HG02678 (cell line): ENCODE results near the gene PDPR.
"Not testable (repeated sequence)": the region's sequence is repeated elsewhere in the genome, so short reads cannot be mapped to it uniquely, and the experiment has no call there.

Experiments
- ATAC-seq: cut with Tn5 transposase; IDR thresholded peaks from one replicate; pipeline ENCODE4 v1.9.1; 2021; ENCODE audit warnings: mild to moderate bottlenecking, moderate library complexity; ENCODE audit not compliant: unreplicated experiment

The PDPR gene

GRCh38 chr16:70160821-70161220, 46.7 kb downstream of the PDPR start:
- ATAC-seq: no peak

GRCh38 chr16:70161350-70161749, 47.2 kb downstream of the PDPR start:
- ATAC-seq: no peak

GRCh38 chr16:70162041-70162451, 47.9 kb downstream of the PDPR start:
- ATAC-seq: no peak

- no peak for ATAC-seq
Observed at GRCh38 chr16:70163596-70163995, 49.5 kb downstream of the PDPR start.

DNA sequence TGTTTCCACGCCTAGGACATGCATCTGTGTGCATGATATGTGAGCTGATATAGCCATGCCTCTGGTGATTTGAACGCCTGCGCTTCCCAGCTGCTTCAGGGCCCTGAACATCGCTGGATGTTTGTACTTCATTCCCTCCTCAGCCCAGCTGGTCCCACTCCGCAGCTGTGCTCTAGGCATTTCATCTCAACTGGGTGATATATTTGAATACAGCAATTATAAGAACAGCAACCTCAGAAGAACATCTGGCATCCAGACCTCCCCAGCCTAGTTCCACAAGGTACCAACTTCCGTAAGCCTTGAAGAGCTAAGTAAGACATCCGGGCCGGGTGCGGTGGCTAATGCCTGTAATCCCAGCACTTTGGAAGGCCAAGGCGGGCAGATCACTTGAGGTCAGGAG, 52.6 kb downstream of the PDPR start:
- ATAC-seq: not testable (repeated sequence)

GRCh38 chr16:70173212-70173837, 59.2 kb downstream of the PDPR start, which contains the start of gene CLEC18C:
Gene CLEC18C (plus strand): TSS chr16:70173787. CDS start chr16:70174279, 492 bp downstream.
- ATAC-seq: not testable (repeated sequence)

DNA sequence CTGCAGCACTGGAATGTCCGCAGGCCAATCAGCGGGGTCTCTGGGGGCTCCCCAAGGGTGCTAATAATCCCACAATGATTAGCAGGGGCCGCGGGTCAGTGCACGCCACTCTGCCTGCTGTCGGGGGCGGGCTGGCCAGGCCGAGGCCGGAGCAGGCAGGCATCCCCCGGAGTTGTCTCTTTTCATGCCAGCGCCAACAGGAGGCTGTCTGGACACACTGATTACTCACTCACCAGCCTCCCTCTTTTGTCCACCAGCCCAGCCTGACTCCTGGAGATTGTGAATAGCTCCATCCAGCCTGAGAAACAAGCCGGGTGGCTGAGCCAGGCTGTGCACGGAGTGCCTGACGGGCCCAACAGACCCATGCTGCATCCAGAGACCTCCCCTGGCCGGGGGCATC, 59.8 kb downstream of the PDPR start:
- not testable (repeated sequence) for ATAC-seq

DNA sequence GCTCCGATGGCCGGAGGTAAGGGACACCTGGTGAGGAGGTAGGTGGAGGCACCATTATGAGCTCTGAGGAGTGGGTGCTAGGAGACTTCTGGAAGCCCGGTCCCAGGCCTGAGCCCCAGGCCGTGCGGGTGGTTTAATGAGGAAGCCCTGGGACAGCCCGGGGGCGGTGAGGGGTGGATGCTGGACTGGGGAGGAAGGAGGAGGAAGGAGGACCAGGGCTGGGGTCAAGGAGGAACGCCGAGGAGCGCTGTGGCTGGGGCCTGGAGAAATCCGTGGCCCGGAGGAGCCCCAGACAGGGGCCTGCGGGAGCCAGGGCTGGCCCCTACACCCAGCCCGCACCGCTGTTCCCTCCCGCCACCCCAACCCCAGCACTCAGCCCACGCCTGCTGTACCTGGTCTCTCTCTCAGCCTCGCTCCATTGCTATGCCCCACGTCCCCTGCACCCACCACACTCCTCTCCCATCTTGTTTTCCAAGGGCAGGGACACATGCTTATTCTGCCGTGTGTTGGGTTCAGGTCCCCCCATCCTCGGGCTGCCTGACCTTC, 60.3 kb downstream of the PDPR start:
- not testable (repeated sequence) for ATAC-seq

GRCh38 chr16:70187858-70188607, 73.9 kb downstream of the PDPR start:
- peak; percentile 75 for ATAC-seq

- ATAC-seq: not testable (repeated sequence)
Observed at GRCh38 chr16:70188608-70188915, 74.4 kb downstream of the PDPR start.

GRCh38 chr16:70190574-70190973, 76.4 kb downstream of the PDPR start:
- not testable (repeated sequence) for ATAC-seq

DNA sequence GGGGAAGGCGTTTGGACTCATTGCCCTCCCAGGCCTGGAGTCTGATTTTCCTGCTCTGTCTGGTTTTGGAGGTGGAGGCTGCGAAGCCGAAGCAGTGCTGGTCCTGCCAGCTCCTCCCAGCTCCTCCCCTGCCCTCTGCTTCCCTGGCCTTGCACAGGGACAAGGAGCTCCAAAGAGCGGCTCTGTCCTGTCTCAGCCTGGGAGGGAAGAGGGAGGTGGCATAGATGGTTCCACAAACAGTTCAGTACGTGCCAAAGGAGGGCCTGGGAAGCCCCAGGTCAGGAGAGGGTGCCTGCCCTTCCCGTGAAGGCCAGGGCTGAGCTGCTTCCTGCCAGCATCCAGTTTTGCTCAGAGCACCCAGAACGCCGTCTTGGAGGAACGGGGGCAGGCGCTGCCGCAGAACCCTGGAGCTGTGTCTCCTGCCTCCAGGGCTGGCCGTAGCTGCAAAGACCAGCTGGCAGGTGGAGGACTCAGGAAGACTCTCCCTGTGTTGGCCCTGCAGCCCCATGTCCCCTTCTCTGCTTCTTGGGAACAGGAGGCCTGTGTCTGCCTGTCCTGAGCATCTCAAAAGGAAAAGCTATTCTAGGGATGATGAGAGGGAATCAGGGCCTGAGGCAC, 82.7 kb downstream of the PDPR start:
- not testable (repeated sequence) for ATAC-seq

GRCh38 chr16:70197611-70198010, 83.5 kb downstream of the PDPR start:
- not testable (repeated sequence) for ATAC-seq

DNA sequence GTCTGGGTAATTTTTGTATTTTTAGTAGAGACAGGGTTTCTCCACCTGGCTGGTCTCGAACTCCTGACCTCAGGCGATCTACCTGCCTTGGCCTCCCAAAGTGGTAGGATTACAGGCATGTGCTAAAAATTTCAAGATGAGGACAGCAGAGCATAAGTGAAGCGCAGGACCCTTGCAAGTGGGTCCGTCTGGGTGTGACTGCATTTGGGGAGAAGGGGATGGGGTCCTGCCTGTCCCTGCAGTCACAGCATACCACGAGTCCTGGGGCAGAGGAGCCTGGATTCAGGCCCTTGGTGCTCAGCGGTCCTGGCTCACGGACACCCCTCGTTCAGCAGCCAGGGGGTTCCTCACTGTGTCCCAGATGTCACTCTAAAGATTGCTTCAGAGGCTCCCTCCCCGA, 84.1 kb downstream of the PDPR start:
- not testable (repeated sequence) for ATAC-seq

DNA sequence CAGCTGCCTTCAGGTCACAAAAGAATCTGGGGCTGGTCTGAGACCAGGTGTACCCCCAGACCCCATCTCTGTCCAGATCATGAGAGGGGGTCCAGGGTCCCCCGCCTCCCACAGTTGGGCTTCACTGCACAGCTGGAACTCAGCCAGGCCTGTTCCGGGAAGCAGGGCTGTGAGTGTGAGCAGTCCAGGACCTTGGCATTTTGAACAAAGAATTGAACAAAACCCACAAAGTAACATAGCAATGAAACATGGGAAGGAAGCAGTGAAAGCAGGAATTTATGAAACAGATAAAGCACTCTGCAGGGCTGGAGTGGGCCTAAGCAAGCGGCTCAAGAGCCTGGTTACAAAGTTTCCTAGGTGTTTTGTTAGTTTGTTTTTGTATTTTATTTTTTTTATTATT, 84.5 kb downstream of the PDPR start:
- ATAC-seq: not testable (repeated sequence)

DNA sequence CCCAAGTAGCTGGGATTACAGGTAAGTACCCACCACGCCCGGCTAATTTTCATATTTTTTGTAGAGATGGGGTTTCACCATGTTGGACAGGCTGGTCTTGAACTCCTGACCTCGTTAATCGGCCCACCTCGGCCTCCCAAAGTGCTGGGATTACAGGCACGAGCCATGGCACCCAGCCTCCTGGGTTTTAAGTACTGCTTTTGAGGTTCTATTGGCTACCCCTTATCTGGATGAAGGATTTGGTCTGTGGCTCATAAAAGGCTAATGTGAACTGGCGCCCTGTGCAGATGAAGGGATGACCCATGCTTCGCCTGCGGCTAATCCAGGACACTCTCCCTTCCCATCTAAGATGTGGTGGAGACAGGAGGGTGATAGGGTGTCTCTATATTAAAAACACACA, 85.0 kb downstream of the PDPR start:
- not testable (repeated sequence) for ATAC-seq

GRCh38 chr16:70200063-70200462, 85.9 kb downstream of the PDPR start:
- not testable (repeated sequence) for ATAC-seq

- ATAC-seq: not testable (repeated sequence)
Observed at GRCh38 chr16:70203508-70203907, 89.4 kb downstream of the PDPR start.

- ATAC-seq: not testable (repeated sequence)
Observed at GRCh38 chr16:70204010-70204409, 89.9 kb downstream of the PDPR start.

GRCh38 chr16:70204668-70205405, 90.7 kb downstream of the PDPR start:
- ATAC-seq: not testable (repeated sequence)

- ATAC-seq: not testable (repeated sequence)
Observed at GRCh38 chr16:70206382-70206781, 92.2 kb downstream of the PDPR start.
